GM10266 (cell line): Measurements from ENCODE around the gene CENPN.
A peak's percentile ranks its signal among the peaks of the same experiment; 100 is the strongest.

Experiments
- DNase-seq: peaks from one replicate; pipeline ENCODE4 v3.0.0; 2012; ENCODE audit errors: extremely low spot score
- TF ChIP-seq, protein P1 (sequence below): IDR thresholded peaks from 2 replicates; pipeline ENCODE4 v1.5.1; 2012; ENCODE audit warnings: mild to moderate bottlenecking, low read depth; ENCODE audit not compliant: control insufficient read depth, insufficient read depth; ENCODE audit errors: missing control alignments

CENPN gene

DNA sequence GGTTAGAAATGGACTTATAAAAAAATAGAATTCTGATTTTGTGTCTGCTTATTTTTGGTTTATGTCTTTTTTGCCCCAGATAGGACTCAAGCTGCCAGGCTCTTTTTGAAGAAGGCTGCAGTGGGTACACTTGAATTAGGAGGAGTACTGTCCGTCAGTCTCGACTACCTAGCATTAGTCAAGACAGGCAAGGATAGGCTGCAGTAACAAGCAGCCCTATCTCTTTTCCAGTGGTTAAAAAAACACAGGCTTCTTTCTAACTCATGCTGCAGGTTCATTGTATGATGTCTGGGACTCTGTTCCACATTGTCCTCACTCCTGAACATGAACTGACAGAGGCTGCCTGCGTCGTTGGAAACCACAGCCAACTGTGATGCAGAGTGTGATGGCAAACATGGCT, 62.0 kb downstream of the CENPN start:
- DNase-seq: no peak

DNA sequence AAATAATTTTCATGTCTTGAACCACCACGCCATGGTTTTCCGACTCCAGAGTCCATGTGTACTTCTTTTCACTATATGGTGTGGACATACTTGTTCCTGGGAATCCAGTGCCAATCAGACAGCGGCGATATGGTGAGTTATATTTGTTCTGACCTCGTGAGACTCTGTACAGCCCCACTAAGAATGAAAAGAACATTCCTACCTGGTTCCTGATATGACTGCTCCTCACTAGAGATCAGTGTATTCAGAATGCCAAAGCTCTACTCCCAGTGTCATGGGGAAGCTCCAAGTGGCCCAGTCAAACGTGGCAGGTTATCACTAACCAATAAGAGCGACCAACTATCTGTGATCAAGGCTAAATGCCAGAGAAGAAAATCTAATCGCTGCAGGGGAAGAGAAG, 64.0 kb downstream of the CENPN start:
- DNase-seq: no peak
- TF ChIP-seq, protein P1, sequence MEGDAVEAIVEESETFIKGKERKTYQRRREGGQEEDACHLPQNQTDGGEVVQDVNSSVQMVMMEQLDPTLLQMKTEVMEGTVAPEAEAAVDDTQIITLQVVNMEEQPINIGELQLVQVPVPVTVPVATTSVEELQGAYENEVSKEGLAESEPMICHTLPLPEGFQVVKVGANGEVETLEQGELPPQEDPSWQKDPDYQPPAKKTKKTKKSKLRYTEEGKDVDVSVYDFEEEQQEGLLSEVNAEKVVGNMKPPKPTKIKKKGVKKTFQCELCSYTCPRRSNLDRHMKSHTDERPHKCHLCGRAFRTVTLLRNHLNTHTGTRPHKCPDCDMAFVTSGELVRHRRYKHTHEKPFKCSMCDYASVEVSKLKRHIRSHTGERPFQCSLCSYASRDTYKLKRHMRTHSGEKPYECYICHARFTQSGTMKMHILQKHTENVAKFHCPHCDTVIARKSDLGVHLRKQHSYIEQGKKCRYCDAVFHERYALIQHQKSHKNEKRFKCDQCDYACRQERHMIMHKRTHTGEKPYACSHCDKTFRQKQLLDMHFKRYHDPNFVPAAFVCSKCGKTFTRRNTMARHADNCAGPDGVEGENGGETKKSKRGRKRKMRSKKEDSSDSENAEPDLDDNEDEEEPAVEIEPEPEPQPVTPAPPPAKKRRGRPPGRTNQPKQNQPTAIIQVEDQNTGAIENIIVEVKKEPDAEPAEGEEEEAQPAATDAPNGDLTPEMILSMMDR: no peak

More for the DNA sequence above, 62.0 kb downstream of the CENPN start:
- TF ChIP-seq, protein P1: no peak

DNA sequence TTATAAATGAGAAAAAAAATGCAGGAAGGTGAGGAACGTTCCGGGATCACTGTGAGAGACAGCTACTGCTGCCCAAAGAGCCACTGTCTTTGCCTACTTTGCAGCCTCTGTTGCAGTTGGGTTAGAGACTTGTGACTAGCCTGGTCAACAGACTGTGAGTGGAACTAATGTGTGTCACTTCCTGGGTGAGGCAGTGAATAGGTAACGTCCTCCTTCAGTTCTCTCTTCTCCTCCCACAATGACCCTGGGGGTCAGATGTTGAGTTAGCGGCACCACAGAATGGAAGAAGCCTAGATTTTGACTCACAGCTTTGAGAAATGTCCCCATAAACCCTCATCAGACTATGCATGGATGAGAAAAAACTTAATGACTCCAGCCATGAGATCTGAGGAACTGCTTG, 64.8 kb downstream of the CENPN start:
- DNase-seq: no peak
- TF ChIP-seq, protein P1: no peak

DNA sequence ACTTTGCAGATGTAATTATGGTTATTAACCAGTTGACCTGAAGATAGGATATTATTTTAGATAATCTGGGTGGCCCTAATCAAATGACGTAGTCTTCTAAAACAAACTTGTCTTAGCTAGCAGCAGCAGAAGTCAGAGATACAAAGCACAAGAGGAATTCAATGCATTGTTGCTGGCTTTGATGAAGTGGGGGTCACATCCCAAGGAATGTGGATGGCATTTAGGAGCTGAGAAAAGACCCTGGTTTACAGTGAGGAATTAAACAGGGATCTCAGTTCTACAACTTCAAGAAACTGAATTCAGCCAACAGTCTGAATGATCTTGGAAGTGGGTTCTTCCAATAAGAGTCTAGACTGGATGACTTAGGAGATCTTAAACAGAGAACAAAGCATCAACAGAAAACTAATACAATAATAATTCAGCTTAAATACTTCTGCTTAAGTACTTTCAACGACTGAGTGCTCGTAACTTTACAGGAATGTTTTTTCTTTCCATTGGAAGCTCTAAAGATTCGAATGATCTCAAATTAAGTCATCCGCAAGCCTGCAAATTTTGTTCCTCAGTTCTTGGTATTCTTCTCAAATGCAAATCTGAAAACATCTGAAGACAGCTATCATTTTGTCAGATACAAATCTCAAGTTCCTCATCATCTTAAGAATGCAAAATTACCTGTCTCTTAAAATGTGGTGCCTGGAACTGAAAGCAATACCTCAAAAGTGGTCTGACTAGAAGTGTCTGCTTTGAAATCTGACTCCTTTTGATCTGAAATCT, 66.7 kb downstream of the CENPN start:
- TF ChIP-seq, protein P1: no peak
- no peak for DNase-seq

DNA sequence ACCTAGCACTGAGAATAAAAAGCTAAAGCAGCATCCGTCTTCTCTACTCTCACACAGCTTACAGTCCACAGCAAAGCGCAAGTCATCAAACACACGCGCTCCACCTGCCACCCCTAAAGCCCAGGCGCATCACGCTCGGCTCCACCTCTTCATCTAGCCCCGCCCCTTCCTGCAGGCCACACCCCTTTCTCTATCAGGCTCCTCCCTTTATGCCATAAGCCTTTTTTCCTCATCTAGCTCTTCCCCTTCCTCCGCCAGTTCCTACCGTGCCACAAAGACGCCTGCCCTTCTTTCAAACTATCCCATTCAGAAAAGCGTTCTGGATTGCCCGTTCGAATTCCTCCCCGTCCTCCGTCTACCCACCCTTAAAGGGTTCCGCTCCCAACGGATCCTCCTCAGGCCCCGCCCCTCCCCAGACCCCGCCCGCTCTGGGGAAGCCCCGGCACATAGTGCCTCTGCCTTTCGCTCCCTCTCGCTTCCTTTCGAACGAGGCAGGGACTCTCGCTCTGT, 69.6 kb downstream of the CENPN start:
- TF ChIP-seq, protein P1: no peak
- DNase-seq: peak; percentile 82

DNA sequence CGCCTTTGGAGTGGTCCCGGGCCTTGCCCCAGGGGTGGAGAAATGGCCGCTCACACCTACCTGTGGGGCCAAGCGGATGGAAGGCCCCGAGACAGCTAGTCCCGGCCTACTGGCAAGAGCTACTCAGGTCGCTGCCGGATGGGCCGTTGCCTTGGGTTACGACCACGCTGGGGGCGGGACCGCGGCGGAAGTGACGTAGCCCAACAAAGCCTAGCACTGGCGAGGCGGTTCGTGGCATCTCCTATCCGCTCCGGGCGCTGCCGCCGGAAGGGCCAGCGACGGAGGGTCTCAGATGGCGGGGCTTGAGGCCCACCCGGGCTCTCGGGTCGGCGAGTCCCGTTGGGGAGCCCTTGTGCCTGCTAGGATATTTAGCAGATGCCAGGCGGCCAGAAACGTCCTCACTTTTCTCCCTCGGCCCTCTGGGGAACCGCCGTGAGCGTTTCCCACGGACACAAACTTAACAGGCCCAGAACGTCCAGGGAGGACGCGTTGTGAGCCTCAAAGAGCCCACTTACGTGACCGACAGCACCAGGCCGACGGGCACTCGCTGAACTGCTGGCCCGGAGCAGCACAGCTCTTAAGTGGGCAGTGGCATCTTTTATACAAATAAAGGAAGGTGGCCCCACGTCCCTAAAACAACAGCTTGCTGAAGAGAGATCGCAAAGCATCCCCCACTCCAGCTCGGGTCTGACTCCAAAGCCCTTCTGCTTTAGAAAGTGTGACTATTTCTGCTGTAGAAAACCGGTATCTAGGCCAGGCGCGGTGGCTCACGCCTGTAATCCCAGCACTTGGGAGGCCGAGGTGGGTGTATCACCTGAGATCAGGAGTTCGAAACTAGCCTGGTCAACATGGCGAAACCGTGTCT, 70.3 kb downstream of the CENPN start, which contains the start of gene C16orf46:
C16orf46 (minus strand) TSS at position 163 of the 865 bp plus-strand sequence. CDS start 13,283 bp downstream, outside the sequence.
- DNase-seq: peak; percentile 91
- TF ChIP-seq, protein P1: no peak
